K562 (cell line): ENCODE data around the gene PTGIR. TPM values are rescaled to one million over a fixed set of nuclear protein-coding genes. Genes with fewer than 3 reads are reported as not detected.
A peak's percentile ranks its signal among the peaks of the same experiment; 100 is the strongest.

Experiments
- C11orf30 ChIP-seq: fragments of 450-650 bp; IDR thresholded peaks from 2 replicates; pipeline ENCODE4 v1.6.1; 2016; ENCODE audit warnings: low read depth, mild to moderate bottlenecking
- FOXA3 ChIP-seq, 2 experiments: fragments of 450-650 bp in 1 of 2; sonication (generic) in 1 of 2; formaldehyde crosslinking; IDR thresholded peaks in 1 of 2; conservative IDR thresholded peaks in 1 of 2; 2 replicates each; pipeline versions ENCODE4 v1.4.0 to v1.8.0; 2020 to 2022; ENCODE audit warnings: mild to moderate bottlenecking in 2 of 2, missing genetic modification reagents in 1 of 2
- HNRNPLL ChIP-seq: fragments of 200-400 bp; formaldehyde crosslinking; IDR thresholded peaks from 2 replicates; pipeline ENCODE4 v1.6.1; 2017; ENCODE audit warnings: low read length, low read depth, mild to moderate bottlenecking; ENCODE audit not compliant: poor library complexity, severe bottlenecking
- JUND ChIP-seq, 2 experiments: IDR thresholded peaks; 2 replicates in 1 of 2; 3 replicates in 1 of 2; pipeline ENCODE4 v1.6.1; 2011; ENCODE audit warnings: borderline replicate concordance in 2 of 2, low read depth in 2 of 2, low read length in 2 of 2, improper control_type of control experiment in 1 of 2, missing biosample characterization in 1 of 2, missing genetic modification characterization in 1 of 2, missing genetic modification reagents in 1 of 2
- MTF1 ChIP-seq: fragments of 250-450 bp; sonication (Bioruptor Pico); IDR thresholded peaks from 2 replicates; pipeline ENCODE4 v1.9.0; 2021; ENCODE audit warnings: moderate library complexity, mild to moderate bottlenecking, inconsistent platforms, borderline replicate concordance
- MYBL2 ChIP-seq, 2 experiments: fragments of 450-650 bp in 1 of 2; sonication (generic) in 1 of 2; formaldehyde crosslinking in 1 of 2; IDR thresholded peaks; 2 replicates each; pipeline versions ENCODE4 v1.6.1 to v1.8.1; 2017 to 2022; ENCODE audit warnings: borderline replicate concordance in 1 of 2, inconsistent platforms in 1 of 2, low read depth in 1 of 2, mild to moderate bottlenecking in 1 of 2, missing genetic modification reagents in 1 of 2, moderate library complexity in 1 of 2
- NR0B1 ChIP-seq: fragments of 450-650 bp; IDR thresholded peaks from one replicate; pipeline ENCODE4 v1.6.1; 2018; ENCODE audit warnings: mild to moderate bottlenecking, moderate library complexity; ENCODE audit not compliant: partially characterized antibody
- RB1 ChIP-seq: fragments of 450-650 bp; IDR thresholded peaks from 2 replicates; pipeline ENCODE4 v1.6.1; 2017; ENCODE audit warnings: low read depth, mild to moderate bottlenecking
- RBM17 ChIP-seq: fragments of 200-400 bp; formaldehyde crosslinking; IDR thresholded peaks from 2 replicates; pipeline ENCODE4 v1.6.1; 2017; ENCODE audit warnings: low read depth, mild to moderate bottlenecking, low read length, borderline replicate concordance
- SMARCC2 ChIP-seq: fragments of 450-650 bp; IDR thresholded peaks from 2 replicates; pipeline ENCODE4 v1.6.1; 2017; ENCODE audit warnings: antibody characterized with exemption, moderate library complexity, mild to moderate bottlenecking, low read depth
- TGIF2 ChIP-seq: sonication (generic); formaldehyde crosslinking; IDR thresholded peaks from 2 replicates; pipeline ENCODE4 v1.8.1; 2022; ENCODE audit warnings: mild to moderate bottlenecking, missing genetic modification reagents, moderate library complexity
- TOE1 ChIP-seq, 2 experiments: fragments of 450-650 bp in 1 of 2; sonication (generic) in 1 of 2; formaldehyde crosslinking in 1 of 2; IDR thresholded peaks; 2 replicates each; pipeline versions ENCODE4 v1.7.1 to v1.8.0; 2016 to 2022; ENCODE audit warnings: borderline replicate concordance in 2 of 2, mild to moderate bottlenecking in 2 of 2, antibody characterized with exemption in 1 of 2, inconsistent platforms in 1 of 2, low read depth in 1 of 2, missing genetic modification reagents in 1 of 2, moderate library complexity in 1 of 2
- TRIM28 ChIP-seq: fragments of 450-650 bp; IDR thresholded peaks from 2 replicates; pipeline ENCODE4 v1.6.1; 2017
- ZNF175 ChIP-seq: fragments of 200-800 bp; sonication (Bioruptor generic); IDR thresholded peaks from 2 replicates; pipeline ENCODE4 v1.6.1; 2016; ENCODE audit warnings: low read depth, mild to moderate bottlenecking, missing genetic modification characterization, missing compliant biosample characterization
- ZNF324 ChIP-seq: fragments of 250-450 bp; sonication (Bioruptor Pico); IDR thresholded peaks from 2 replicates; pipeline ENCODE4 v1.4.0; 2020; ENCODE audit warnings: mild to moderate bottlenecking
- ZNF696 ChIP-seq: fragments of 250-450 bp; sonication (Bioruptor Pico); conservative IDR thresholded peaks from 2 replicates; pipeline ENCODE4 v1.4.0; 2020; ENCODE audit warnings: mild to moderate bottlenecking, moderate library complexity
- polyA plus RNA-seq, 8 experiments: library from polyadenylated mRNA; depleted of rRNA in 4 of 8; stranded (reverse) in 5 of 8; unstranded in 3 of 8; fragments of >200 nt; fragmentation: Nextera tagmentation in 2 of 8; fragmentation: Illumina TruSeq in 1 of 8; extraction: Ambion mirVana in 2 of 8; extraction: Trizol in 1 of 8; gene quantifications; 2 replicates each; pipeline versions ENCODE4 v1.2.1 to v1.2.3, GENCODE V29; 2011 to 2014; ENCODE audit warnings: inconsistent platforms in 1 of 8, missing spikeins in 1 of 8
- total RNA-seq, 7 experiments: library from RNA; depleted of rRNA in 6 of 7; stranded (reverse); fragments of >200 nt in 6 of 7; fragmentation: Illumina TruSeq in 2 of 7; extraction: Trizol in 2 of 7; gene quantifications; 2 replicates each; pipeline versions ENCODE4 v1.2.1 to v1.2.3, GENCODE V29; 2011 to 2021; ENCODE audit warnings: low replicate concordance in 1 of 7
- TF ChIP-seq, protein P1 (sequence below): IDR thresholded peaks from 2 replicates; pipeline ENCODE4 v1.6.1; 2016; ENCODE audit warnings: missing genetic modification characterization, missing compliant biosample characterization
- TF ChIP-seq, protein P2 (sequence below), 2 experiments: IDR thresholded peaks; 2 replicates each; pipeline ENCODE4 v1.6.1; 2011; ENCODE audit warnings: borderline replicate concordance in 1 of 2, control low read depth in 1 of 2, low read depth in 1 of 2, low read length in 1 of 2, mild to moderate bottlenecking in 1 of 2, mixed read lengths in 1 of 2, moderate library complexity in 1 of 2; ENCODE audit not compliant: insufficient read depth in 1 of 2, insufficient read length in 1 of 2, poor library complexity in 1 of 2, severe bottlenecking in 1 of 2; ENCODE audit errors: extremely low read depth in 1 of 2

Gene PTGIR
- total and polyA plus RNA-seq, 9 of the 15 experiments (the other 6 are each of a cell fraction or from before 2014, with no cell fraction given) = 0.11 to 3.4 (median 1.1) TPM; not detected in 1

GRCh38 chr19:46600384-46601317 is 24.2 kb downstream of the PTGIR start (continued):
- TF ChIP-seq ZNF696 (CRISPR knock-in tag) (no peak), ZNF175 (CRISPR knock-in tag) (peak; percentile 96), ZNF324 (no peak), C11orf30 (no peak), JUND (IDR thresholded peaks at IDR 0.05; ENCODE audit: borderline replicate concordance, low read depth, low read length) (peak; percentile 98), JUND (tag; IDR thresholded peaks at IDR 0.05; ENCODE audit: borderline replicate concordance, low read depth, low read length) (peak; percentile 40; the same call in 1 of the 3 replicates), RBM17 (no peak), SMARCC2 (no peak), HNRNPLL (peak; percentile 18), RB1 (peak; percentile 98), TGIF2 (0 out of 2 replicates have a peak, but pooled peaks have one; percentile 20), NR0B1 (no peak), TRIM28 (peak; percentile 53; the same call in 1 of the 2 replicates), TOE1 (IDR thresholded peaks at IDR 0.05; ENCODE audit: borderline replicate concordance) (peak; percentile 94), TOE1 (CRISPR knock-in tag; IDR thresholded peaks at IDR 0.05; ENCODE audit: borderline replicate concordance, low read depth) (no peak), MYBL2 (IDR thresholded peaks at IDR 0.05; ENCODE audit: low read depth) (peak; percentile 74), MYBL2 (CRISPR knock-in tag; IDR thresholded peaks at IDR 0.05; ENCODE audit: borderline replicate concordance) (no peak), FOXA3 (CRISPR knock-in tag; conservative IDR thresholded peaks at IDR 0.05 in 1 of 2, IDR thresholded peaks at IDR 0.05 in 1 of 2) (no peak), MTF1 (0 out of 2 replicates have a peak, but pooled peaks have one; percentile 36)
- TF ChIP-seq, protein P1, sequence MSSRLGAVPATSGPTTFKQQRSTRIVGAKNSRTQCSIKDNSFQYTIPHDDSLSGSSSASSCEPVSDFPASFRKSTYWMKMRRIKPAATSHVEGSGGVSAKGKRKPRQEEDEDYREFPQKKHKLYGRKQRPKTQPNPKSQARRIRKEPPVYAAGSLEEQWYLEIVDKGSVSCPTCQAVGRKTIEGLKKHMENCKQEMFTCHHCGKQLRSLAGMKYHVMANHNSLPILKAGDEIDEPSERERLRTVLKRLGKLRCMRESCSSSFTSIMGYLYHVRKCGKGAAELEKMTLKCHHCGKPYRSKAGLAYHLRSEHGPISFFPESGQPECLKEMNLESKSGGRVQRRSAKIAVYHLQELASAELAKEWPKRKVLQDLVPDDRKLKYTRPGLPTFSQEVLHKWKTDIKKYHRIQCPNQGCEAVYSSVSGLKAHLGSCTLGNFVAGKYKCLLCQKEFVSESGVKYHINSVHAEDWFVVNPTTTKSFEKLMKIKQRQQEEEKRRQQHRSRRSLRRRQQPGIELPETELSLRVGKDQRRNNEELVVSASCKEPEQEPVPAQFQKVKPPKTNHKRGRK (tag) = no peak
- TF ChIP-seq, protein P2, sequence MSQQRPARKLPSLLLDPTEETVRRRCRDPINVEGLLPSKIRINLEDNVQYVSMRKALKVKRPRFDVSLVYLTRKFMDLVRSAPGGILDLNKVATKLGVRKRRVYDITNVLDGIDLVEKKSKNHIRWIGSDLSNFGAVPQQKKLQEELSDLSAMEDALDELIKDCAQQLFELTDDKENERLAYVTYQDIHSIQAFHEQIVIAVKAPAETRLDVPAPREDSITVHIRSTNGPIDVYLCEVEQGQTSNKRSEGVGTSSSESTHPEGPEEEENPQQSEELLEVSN (IDR thresholded peaks at IDR 0.05; ENCODE audit: borderline replicate concordance in 1 of 2, extremely low read depth in 1 of 2, insufficient read depth in 1 of 2, insufficient read length in 1 of 2, low read depth in 1 of 2, low read length in 1 of 2, poor library complexity in 1 of 2, severe bottlenecking in 1 of 2) = peak in 1 of 2 experiments; percentile 46
